ENCODE results near the gene FEZ2. TPM values are rescaled to one million over a fixed set of nuclear protein-coding genes. Genes with fewer than 3 reads are reported as not detected.

Gene FEZ2
- total RNA-seq, 1 experiment from 2014 or later = 22.2 TPM

- POLR2A ChIA-PET = no interaction called here
- H3K27ac Mint-ChIP-seq = no peak overlapping the region
- no peak overlapping the region for H3K4me3 Mint-ChIP-seq
These were observed 55.9 kb downstream of the FEZ2 start for GRCh38 chr2:36541891-36542595.

More at GRCh38 chr2:36541891-36542595, 55.9 kb downstream of the FEZ2 start:
- no peaks in the 10 kb centered on the region for H3K27me3 Mint-ChIP-seq (ENCODE audit: low read depth)
- DNase-seq (ENCODE audit: low spot score) = no peak
- no peak for ATAC-seq
- H3K4me1 Mint-ChIP-seq = no peaks in the 10 kb centered on the region
- H3K9me3 Mint-ChIP-seq = no peaks in the 10 kb centered on the region
- TF ChIP-seq ETV6 (CRISPR knock-in tag; IDR thresholded peaks at IDR 0.05) = no peak
- TF ChIP-seq, protein P1, sequence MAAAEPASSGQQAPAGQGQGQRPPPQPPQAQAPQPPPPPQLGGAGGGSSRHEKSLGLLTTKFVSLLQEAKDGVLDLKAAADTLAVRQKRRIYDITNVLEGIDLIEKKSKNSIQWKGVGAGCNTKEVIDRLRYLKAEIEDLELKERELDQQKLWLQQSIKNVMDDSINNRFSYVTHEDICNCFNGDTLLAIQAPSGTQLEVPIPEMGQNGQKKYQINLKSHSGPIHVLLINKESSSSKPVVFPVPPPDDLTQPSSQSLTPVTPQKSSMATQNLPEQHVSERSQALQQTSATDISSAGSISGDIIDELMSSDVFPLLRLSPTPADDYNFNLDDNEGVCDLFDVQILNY (CRISPR knock-in tag; IDR thresholded peaks at IDR 0.05) = no peak
- TF ChIP-seq NFE2L1 (CRISPR knock-in tag; IDR thresholded peaks at IDR 0.05) = no peak
- TF ChIP-seq ZNF532 (CRISPR knock-in tag; IDR thresholded peaks at IDR 0.05; ENCODE audit: borderline replicate concordance) = no peak
- no peak for TF ChIP-seq IRF2 (CRISPR knock-in tag; IDR thresholded peaks at IDR 0.05; ENCODE audit: borderline replicate concordance, low read depth)
- no peak for TF ChIP-seq PREB (CRISPR knock-in tag; IDR thresholded peaks at IDR 0.05; ENCODE audit: borderline replicate concordance)
- no peak for TF ChIP-seq ARID4B (CRISPR knock-in tag; IDR thresholded peaks at IDR 0.05; ENCODE audit: borderline replicate concordance)
- no peak for TF ChIP-seq NR1H2 (CRISPR knock-in tag; IDR thresholded peaks at IDR 0.05)
- no peak for TF ChIP-seq GABPB1 (CRISPR knock-in tag; IDR thresholded peaks at IDR 0.05)
- no peak for TF ChIP-seq ZBTB43 (CRISPR knock-in tag; IDR thresholded peaks at IDR 0.05)
- TF ChIP-seq ATF2 (CRISPR knock-in tag; IDR thresholded peaks at IDR 0.05; ENCODE audit: borderline replicate concordance, low read depth) = no peak
- no peak for TF ChIP-seq CBFB (CRISPR knock-in tag; IDR thresholded peaks at IDR 0.05; ENCODE audit: low read depth)
- TF ChIP-seq ZNF423 (CRISPR knock-in tag; IDR thresholded peaks at IDR 0.05) = no peak
- TF ChIP-seq ATF1 (CRISPR knock-in tag; IDR thresholded peaks at IDR 0.05) = no peak
- TF ChIP-seq ZNF232 (CRISPR knock-in tag; IDR thresholded peaks at IDR 0.05) = no peak
- TF ChIP-seq TEAD4 (CRISPR knock-in tag; IDR thresholded peaks at IDR 0.05) = no peak
- no peak for TF ChIP-seq ELF4 (CRISPR knock-in tag; IDR thresholded peaks at IDR 0.05; ENCODE audit: low read depth)
- TF ChIP-seq ZNF396 (CRISPR knock-in tag; IDR thresholded peaks at IDR 0.05; ENCODE audit: borderline replicate concordance) = no peak
- CTCF ChIA-PET = no interaction called here
- H3K36me3 Mint-ChIP-seq = peaks cover 30% of the 10 kb centered on the region

Measured in WTC11 (cell line).